ENCODE data around the gene FBXW11. TPM values are rescaled to one million over a fixed set of nuclear protein-coding genes. Genes with fewer than 3 reads are reported as not detected.

Gene FBXW11
- total and polyA plus RNA-seq, 2 donors (not counting 1 experiment from before 2014, with no cell fraction given) = 19.7 to 62.4 TPM

DNA sequence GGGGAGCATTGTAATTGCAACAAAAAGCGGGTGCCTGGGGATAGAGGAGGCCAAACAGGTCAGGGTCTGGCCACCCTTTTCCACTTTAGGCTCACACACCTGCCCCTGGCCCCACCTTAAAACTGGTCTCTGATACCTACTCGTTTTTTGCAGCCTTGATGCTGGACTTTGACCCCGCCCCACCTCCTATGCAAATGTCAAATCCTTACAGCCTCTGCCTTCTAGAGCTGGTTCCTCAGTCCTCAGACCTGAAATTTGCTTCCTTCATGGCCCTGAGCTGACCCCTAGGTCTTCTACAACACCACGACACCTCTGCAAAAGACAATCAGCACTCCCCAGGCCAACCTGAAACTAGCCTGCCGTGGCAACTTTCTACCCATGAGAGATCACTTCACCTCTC is 183.2 kb downstream of the FBXW11 start:
- TF ChIP-seq EZH2 (IDR thresholded peaks at IDR 0.05; ENCODE audit: borderline replicate concordance, insufficient read depth, low read depth, low read length, poor library complexity, severe bottlenecking) = no peak
- TF ChIP-seq, protein P1, sequence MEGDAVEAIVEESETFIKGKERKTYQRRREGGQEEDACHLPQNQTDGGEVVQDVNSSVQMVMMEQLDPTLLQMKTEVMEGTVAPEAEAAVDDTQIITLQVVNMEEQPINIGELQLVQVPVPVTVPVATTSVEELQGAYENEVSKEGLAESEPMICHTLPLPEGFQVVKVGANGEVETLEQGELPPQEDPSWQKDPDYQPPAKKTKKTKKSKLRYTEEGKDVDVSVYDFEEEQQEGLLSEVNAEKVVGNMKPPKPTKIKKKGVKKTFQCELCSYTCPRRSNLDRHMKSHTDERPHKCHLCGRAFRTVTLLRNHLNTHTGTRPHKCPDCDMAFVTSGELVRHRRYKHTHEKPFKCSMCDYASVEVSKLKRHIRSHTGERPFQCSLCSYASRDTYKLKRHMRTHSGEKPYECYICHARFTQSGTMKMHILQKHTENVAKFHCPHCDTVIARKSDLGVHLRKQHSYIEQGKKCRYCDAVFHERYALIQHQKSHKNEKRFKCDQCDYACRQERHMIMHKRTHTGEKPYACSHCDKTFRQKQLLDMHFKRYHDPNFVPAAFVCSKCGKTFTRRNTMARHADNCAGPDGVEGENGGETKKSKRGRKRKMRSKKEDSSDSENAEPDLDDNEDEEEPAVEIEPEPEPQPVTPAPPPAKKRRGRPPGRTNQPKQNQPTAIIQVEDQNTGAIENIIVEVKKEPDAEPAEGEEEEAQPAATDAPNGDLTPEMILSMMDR (IDR thresholded peaks at IDR 0.05) = no peak
- ChIA-PET CTCF (no interaction called here), POLR2A (no interaction called here)
- no peak overlapping the region for H3K4me2 ChIP-seq (replicated peaks; ENCODE audit: low read depth, low read length, poor library complexity, severe bottlenecking)
- H3K27ac Mint-ChIP-seq = no peak overlapping the region
- no peak overlapping the region for H3K4me3 Mint-ChIP-seq
- H3K9ac ChIP-seq (ENCODE audit: low read length) = no peak overlapping the region
- H3K9me3 ChIP-seq (ENCODE audit: control extremely low read depth in 1 of 3, control insufficient read depth in 2 of 3, insufficient read depth in 1 of 3, low read length in 2 of 3) = no peaks in the 10 kb centered on the region
- H3K27me3 Mint-ChIP-seq = peaks cover 11% of the 10 kb centered on the region
- H4K20me1 ChIP-seq (ENCODE audit: control insufficient read depth, insufficient read depth, low read length, poor library complexity, severe bottlenecking) = no peaks in the 10 kb centered on the region
- H3K4me1 Mint-ChIP-seq = no peaks in the 10 kb centered on the region
- DNase-seq (no peak), ATAC-seq (ENCODE audit: low read depth) (no peak)
- no peaks in the 10 kb centered on the region for H3K4me1 ChIP-seq (ENCODE audit: control insufficient read depth in 2 of 2, insufficient read depth in 2 of 2, low read length in 2 of 2)
- H2AFZ ChIP-seq (ENCODE audit: insufficient read depth, low read depth, low read length, poor library complexity, severe bottlenecking) = no peak overlapping the region
- H3K79me2 ChIP-seq (ENCODE audit: control insufficient read depth, insufficient read depth, low read length) = no peaks in the 10 kb centered on the region
- H3K27ac ChIP-seq (ENCODE audit: low read length in 2 of 2) = no peak overlapping the region
- no peaks in the 10 kb centered on the region for H3K27me3 ChIP-seq (replicated peaks in 1 of 4; ENCODE audit: control extremely low read depth in 1 of 4, control insufficient read depth in 3 of 4, insufficient read depth in 4 of 4, low read length in 3 of 4)
- no peaks in the 10 kb centered on the region for H3K36me3 ChIP-seq (replicated peaks in 1 of 2; ENCODE audit: control extremely low read depth in 1 of 2, control insufficient read depth in 1 of 2, extremely low read depth in 1 of 2, insufficient read depth in 2 of 2, low read length in 1 of 2)
- WGBS (ENCODE audit: insufficient coverage) = 87% methylated on average over 5 of the region's 5 CpGs
- no peaks in the 10 kb centered on the region for H3K9me3 Mint-ChIP-seq (ENCODE audit: insufficient read depth)
- H3K4me3 ChIP-seq (ENCODE audit: control extremely low read depth in 1 of 5, extremely low read depth in 1 of 5, insufficient read depth in 1 of 5, low read depth in 2 of 5, low read length in 4 of 5) = no peak overlapping the region
- intact Hi-C loops (cut with micrococcal nuclease) = no loop called here

DNA sequence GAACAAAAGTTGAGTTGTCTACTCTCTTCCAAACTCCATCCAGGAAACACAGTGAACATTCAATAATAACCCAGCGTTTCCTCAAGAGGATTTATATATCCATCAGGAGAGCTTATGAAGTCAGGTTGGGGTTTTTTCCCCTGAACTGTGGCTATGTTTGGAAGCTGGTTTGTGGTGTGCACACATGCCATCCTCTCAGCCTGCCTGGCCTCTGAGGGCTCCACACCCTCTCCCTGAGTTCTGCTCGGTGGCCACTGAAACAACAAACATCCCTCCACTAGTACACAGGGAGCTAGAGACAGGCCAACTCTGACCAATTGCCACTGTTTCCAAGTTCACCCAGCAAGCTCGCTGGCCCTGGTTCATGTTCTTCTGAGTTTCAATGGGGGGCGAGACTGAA is 185.2 kb downstream of the FBXW11 start:
- H3K4me2 ChIP-seq (replicated peaks; ENCODE audit: low read depth, low read length, poor library complexity, severe bottlenecking) = no peak overlapping the region
- H3K9me3 ChIP-seq (ENCODE audit: control extremely low read depth in 1 of 3, control insufficient read depth in 2 of 3, insufficient read depth in 1 of 3, low read length in 2 of 3) = no peaks in the 10 kb centered on the region
- no peak overlapping the region for H3K27ac Mint-ChIP-seq
- no peaks in the 10 kb centered on the region for H3K4me1 ChIP-seq (ENCODE audit: control insufficient read depth in 2 of 2, insufficient read depth in 2 of 2, low read length in 2 of 2)
- CTCF ChIA-PET = no interaction called here
- no peaks in the 10 kb centered on the region for H3K79me2 ChIP-seq (ENCODE audit: control insufficient read depth, insufficient read depth, low read length)
- 100% methylated on average over 3 of the region's 4 CpGs for WGBS (ENCODE audit: insufficient coverage)
- H3K4me3 ChIP-seq (ENCODE audit: control extremely low read depth in 1 of 5, extremely low read depth in 1 of 5, insufficient read depth in 1 of 5, low read depth in 2 of 5, low read length in 4 of 5) = no peak overlapping the region
- H3K27ac ChIP-seq (ENCODE audit: low read length in 2 of 2) = no peak overlapping the region
- no peaks in the 10 kb centered on the region for H3K27me3 ChIP-seq (replicated peaks in 1 of 4; ENCODE audit: control extremely low read depth in 1 of 4, control insufficient read depth in 3 of 4, insufficient read depth in 4 of 4, low read length in 3 of 4)
- ATAC-seq (ENCODE audit: low read depth) (no peak), DNase-seq (no peak)
- no peaks in the 10 kb centered on the region for H4K20me1 ChIP-seq (ENCODE audit: control insufficient read depth, insufficient read depth, low read length, poor library complexity, severe bottlenecking)
- no peaks in the 10 kb centered on the region for H3K9me3 Mint-ChIP-seq (ENCODE audit: insufficient read depth)
- H2AFZ ChIP-seq (ENCODE audit: insufficient read depth, low read depth, low read length, poor library complexity, severe bottlenecking) = no peak overlapping the region
- peaks cover 19% of the 10 kb centered on the region for H3K27me3 Mint-ChIP-seq
- intact Hi-C loops (cut with micrococcal nuclease) = no loop called here
- POLR2A ChIA-PET = no interaction called here
- TF ChIP-seq, protein P1 (IDR thresholded peaks at IDR 0.05) = no peak
- TF ChIP-seq EZH2 (IDR thresholded peaks at IDR 0.05; ENCODE audit: borderline replicate concordance, insufficient read depth, low read depth, low read length, poor library complexity, severe bottlenecking) = no peak
- no peaks in the 10 kb centered on the region for H3K36me3 ChIP-seq (replicated peaks in 1 of 2; ENCODE audit: control extremely low read depth in 1 of 2, control insufficient read depth in 1 of 2, extremely low read depth in 1 of 2, insufficient read depth in 2 of 2, low read length in 1 of 2)
- no peak overlapping the region for H3K9ac ChIP-seq (ENCODE audit: low read length)
- H3K4me1 Mint-ChIP-seq = no peaks in the 10 kb centered on the region
- H3K4me3 Mint-ChIP-seq = no peak overlapping the region
